Measurements from ENCODE around the gene PARP16.
A peak's percentile ranks its signal among the peaks of the same experiment; 100 is the strongest.
"Not testable (repeated sequence)": the region's sequence is repeated elsewhere in the genome, so short reads cannot be mapped to it uniquely, and the experiment has no call there.

Gene PARP16

DNA sequence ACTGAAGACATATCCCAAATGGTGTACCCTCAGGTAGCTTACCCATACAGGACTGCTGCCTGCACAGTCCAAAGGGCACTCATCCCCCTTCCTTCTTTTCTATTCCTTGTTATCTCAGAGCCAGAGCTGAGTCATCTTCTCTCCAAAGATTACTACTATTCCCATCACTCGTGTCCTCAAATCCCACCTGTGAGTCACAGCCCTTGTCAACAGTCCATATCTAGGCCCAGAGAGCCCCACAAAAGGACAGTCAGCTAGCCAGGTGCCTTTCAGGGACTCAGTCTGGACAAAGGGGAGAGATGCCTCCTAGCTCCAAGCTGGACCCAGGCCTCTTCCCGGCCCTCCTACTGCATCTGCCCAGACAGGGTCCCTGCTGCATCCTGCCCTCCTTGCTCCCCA lies 11.0 kb downstream of the PARP16 start:
- no peak for DNase-seq (ENCODE audit: low read depth in 2 of 2)

DNA sequence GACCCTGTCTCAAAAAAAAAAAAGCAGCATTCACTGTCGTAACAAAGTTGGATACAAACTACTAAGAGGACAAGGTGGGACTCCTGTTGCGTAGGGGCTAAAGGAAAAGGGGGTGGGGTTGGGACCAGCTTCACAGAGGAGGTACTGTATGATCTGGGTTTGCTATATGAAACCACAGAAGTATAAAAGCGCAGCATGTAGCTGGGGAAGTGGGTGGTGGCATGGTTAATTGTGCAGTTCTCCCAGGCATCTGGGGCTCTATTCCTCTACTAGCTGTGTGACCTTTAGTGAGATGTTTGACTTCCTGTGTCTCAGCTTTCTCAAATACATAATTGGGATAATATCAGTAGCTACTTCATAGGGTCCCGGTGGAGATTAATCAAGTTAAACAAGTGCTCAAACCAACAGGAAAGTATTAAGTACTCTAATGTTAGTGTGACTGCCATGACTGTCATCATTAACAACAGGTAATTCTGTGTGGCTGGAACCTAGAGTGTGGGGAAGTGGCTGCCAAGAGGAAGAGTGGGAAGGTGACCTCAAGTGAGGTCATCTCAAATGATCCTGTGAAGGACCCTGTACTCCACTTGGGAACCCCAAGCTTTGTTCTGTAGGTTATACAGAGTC lies 11.5 kb downstream of the PARP16 start:
- DNase-seq (ENCODE audit: low read depth in 2 of 2), result no peak

DNA sequence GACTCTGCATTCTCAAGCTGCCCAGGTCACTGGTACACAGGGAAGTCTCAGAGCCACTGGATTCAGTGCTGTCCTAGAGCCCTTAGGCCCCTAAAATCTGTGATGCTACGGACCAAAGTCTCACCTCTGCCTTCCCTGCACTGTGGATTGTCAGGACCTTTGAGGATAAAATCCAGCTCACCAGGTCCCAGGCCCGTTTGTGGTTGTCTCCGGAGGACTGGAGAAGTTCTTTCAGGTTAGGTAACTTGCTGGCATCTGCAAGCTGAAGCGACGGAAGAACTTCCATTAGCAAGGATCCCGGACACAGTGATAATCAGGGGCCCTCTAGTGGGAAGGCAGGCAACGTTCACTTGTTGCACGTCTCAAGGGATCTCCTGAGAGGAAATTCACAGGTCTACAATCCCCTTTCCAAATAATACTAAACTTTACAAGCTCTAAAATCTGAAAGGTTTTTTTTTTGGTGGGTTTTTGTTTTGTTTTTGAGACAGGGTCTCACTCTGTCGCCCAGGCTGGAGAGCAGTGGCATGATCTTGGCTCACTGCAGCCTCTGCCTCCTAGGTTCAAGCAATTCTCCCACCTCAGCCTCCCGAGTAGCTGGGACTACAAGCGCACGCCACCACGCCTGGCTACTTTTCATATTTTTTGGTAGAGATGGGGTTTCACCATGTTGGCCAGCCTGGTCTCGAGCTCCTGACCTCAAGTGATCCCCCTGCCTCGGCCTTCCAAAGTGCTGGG lies 15.7 kb downstream of the PARP16 start:
- not testable (repeated sequence) for DNase-seq (ENCODE audit: low read depth in 2 of 2)

DNA sequence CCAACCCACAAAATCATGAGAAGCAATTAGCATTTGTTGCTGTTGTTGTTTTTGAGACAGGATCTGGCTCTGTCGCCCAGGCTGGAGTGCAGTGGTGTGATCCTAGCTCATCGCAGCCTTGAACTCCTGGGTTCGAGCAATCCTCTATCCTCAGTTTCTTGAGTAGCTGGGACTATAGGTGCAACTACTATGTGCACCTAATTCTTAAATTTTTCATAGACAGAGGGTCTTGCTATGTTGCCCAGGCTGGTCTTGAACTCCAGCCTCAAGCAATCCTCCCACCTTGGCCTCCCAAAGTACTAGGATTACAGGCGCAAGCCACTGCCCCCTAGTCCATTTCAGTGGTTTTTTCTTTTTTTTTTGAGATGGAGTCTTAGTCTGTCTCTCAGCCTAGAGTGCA lies 18.3 kb downstream of the PARP16 start:
- no peak for DNase-seq (ENCODE audit: low read depth in 2 of 2)

DNA sequence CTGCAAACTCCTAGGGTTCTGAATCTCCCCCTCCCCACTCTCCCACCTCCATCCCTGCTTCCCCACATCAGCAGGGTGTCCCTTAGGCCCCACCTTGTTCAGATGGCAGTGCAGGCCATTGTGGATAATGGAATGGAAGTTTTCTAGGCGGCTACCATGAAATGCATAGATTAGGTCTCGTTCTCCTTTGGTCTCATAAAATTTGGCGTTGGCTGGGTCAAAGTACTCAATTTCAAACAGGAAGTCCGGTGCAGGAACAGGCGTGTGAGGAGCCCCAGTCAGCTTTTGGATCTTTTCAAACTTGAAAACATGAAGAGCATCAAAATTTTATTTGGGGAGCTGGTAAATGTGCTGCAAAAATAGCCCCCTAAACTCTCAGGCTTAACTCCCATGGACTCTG lies 20.2 kb downstream of the PARP16 start:
- DNase-seq (ENCODE audit: low read depth in 2 of 2), result no peak

DNA sequence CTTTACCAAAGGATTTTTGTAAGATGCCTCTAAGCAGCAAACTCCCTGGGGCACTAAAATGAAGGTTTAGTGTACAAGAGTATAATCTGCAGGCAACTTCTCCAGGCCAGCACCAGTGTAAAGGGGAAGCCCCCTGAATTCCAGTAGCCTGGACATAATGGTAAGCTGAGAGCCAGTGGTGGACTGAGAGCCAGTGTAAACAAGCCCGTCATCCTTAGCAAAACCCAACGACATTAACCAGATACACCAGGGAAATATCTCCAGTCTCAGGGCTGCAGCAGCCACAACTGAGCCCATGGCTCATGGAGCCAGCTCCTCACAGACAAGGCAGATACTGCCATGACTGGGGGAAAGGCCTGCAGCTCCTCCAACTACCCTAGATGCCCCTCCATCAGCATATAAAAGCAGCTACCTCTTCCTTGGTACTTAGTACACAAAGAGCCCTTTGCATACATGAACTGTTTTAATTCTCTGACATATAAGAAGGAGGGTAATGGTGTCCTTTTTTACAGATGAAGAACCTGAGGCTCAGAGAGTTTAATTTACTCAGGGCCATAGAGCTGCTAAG lies 21.7 kb downstream of the PARP16 start:
- DNase-seq (ENCODE audit: low read depth in 2 of 2), result no peak

DNA sequence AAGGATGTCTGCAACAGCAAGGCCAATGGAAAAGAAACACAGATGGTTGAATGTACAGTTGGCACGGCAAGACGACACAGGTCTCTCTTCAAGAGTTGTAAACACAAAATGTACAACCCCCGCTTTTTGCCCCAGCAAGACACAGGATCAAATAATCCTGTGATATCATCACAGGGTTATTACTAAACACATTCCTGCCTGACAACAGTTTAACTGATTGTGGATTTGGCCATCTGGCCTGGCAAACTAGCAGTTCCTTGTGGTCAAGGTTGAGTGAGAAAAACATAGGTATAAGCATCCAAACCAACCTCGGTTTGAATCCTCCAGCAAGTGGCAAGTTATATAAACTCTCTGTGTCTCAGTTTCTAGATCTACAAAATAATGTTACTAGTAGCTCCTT lies 23.4 kb downstream of the PARP16 start:
- DNase-seq (ENCODE audit: low read depth in 2 of 2), result no peak

DNA sequence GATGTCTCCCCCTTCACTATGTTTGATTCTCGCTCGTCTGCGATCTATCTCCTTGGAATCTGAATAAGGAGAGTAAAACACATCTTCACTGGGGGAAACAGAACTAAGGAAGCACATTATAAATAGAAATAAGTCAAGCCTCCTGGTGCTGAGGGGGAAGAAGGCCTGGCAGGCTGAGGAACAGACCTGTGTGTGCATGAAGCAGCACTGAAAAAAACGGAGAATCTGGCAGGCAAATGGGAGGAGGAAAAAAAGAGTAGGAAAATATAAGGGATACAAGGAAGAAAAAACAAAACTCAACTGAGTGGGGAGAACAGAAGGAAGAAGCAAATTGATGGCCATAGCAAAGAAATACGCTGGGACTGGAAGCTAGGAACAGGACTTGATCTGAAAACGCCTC lies 25.7 kb downstream of the PARP16 start:
- no peak for DNase-seq (ENCODE audit: low read depth in 2 of 2)

DNA sequence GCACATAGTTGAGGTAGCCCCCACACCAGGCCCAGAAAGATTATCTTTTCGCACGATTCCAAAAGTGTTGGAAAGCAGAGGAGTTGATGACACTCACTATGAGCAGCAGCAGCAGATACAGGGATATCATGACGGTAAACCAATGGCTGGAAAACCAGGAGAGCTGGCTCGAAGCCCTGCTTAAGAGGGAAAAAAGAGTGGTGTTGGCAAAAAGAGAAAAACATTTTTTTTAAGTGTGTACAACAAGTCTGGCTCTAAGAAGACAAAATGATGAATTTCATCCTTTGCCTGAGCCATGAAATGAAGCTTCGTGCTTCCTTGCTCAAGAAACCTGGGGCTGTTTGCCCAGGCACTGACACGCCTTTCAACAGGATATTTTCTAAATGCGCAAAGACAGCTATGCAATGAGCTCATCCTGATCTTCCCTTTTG lies 27.3 kb downstream of the PARP16 start:
- no peak for DNase-seq (ENCODE audit: low read depth in 2 of 2)

DNA sequence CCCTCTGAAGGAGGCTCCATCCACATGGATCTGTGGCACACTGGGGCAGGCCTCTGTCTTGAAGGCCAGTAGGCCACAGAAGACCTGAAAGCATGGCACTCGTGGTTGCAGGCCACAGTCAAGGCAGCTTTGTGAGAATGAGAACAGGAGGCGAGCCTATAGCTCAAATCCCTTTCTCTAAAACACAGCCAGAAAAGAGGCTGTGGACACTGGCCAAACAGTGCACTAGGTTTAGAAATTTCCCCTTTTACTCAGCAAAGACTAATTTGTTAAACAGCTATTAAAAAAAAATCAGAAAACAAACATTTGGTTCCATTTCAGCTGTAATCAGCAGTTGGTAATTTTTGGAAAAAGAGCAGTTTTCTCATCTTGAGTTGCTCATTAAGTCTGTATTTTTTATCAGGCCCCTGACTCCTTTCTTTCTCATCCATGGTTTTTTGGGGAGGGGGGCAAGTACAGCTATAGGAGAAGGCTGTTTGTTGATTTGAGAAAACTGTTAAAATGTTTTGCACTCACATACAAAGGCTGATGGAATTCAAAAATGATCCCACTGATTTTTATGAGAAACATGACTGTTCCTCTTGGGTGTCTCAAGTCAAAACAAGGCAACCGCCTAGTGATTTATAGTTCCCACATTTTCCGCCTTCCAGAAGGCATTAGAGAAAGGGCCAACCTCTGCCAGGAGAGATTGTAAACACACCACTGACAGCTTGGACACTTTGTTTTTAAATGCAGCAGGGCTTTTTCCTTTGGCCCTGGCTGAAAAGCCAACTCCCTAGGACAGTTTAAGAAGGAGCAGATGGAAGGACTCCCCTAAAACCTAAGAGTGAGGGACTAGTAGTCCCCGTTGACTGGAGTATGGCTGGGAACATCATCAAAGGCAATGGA lies 28.1 kb downstream of the PARP16 start:
- no peak for DNase-seq (ENCODE audit: low read depth in 2 of 2)

DNA sequence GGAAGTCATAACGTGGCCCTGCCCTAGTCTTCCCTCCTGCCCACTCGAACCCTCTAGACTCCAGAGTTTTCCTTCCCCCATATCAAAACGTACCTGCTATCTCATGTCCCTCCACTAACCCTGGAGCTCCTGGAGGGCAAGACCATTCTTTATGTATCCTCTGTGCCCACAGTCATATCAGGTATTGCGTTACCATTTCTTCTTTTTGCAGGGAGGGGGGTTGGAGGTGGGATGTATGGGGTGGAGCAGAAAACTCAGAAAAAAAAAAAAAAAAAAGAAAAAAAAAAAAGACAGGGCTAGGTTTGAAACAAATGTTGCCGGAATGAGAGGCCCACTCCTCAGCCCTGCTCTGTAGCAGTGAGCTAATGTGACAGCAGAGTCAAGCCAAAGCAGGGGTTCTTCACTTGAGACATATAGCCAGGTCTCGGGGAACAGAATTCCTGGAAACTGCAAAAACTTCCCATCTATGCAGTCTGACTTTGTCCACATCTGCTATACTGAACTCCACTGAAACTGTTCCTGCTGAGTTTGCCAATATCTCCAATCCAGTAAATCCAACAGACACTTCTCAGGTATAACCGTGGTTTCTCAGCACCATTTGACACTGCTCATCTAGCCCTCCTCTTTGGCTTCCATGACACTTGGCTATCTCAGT lies 31.1 kb downstream of the PARP16 start:
- no peak for DNase-seq (ENCODE audit: low read depth in 2 of 2)

DNA sequence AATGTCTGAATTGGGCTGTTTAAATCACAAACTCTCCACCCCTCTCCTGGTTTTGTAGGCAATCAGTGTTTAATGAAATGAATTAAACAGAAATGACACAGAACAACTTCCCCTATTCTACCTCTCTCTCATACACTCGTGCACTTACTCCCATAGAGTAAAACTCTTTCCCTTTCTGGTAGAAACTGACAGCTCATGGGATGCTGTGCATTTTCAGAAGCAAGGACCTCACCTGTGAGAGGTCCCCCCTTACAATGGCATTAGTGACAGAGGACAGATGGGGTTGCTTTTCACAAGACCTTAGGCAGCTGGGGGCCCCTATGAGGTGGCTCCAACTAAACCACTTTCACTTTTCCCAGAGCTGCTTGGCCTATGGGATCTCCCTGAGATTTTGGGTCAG lies 31.9 kb downstream of the PARP16 start:
- no peak for DNase-seq (ENCODE audit: low read depth in 2 of 2)

DNA sequence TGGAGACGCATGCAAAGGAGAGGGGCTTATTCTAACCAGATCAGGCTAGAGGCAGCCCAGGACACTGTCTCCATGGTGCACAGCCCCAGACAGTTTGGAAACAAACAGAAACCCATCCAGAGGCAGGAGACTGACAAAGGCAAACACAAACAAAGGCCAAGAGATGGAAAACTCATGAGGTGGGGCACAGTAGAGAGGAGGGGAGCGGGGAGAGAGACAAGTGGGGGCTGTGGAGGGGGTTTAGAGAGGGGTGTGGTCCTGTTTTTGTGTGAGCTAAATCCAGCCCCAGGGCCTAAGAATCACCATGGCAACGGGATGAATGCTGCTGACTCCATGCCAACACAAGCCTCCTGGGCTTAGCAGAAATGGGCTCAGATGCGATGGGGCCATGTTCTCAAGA lies 32.3 kb downstream of the PARP16 start:
- DNase-seq (ENCODE audit: low read depth in 2 of 2), result no peak

DNA sequence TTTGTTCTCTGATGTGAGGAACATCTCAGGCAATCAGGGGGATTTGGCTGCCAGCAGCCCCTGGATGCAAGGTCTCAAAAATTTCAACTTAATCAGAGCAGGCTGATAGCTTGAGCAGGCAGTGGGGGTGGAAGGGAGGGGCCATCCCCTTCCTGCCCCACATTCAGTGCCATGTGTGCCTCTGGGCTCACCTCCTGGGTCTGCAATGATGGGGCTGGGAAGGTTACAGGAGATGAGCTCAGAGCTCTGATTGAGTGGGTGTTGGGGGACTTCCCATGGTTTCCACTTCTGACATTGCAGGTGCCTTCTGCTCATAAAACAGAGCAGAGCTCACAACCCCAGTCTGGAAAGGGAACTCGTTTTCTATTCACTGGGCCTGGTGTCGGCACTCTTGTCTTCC lies 37.0 kb downstream of the PARP16 start:
- DNase-seq (ENCODE audit: low read depth in 2 of 2), result peak; percentile 67 to 68

DNA sequence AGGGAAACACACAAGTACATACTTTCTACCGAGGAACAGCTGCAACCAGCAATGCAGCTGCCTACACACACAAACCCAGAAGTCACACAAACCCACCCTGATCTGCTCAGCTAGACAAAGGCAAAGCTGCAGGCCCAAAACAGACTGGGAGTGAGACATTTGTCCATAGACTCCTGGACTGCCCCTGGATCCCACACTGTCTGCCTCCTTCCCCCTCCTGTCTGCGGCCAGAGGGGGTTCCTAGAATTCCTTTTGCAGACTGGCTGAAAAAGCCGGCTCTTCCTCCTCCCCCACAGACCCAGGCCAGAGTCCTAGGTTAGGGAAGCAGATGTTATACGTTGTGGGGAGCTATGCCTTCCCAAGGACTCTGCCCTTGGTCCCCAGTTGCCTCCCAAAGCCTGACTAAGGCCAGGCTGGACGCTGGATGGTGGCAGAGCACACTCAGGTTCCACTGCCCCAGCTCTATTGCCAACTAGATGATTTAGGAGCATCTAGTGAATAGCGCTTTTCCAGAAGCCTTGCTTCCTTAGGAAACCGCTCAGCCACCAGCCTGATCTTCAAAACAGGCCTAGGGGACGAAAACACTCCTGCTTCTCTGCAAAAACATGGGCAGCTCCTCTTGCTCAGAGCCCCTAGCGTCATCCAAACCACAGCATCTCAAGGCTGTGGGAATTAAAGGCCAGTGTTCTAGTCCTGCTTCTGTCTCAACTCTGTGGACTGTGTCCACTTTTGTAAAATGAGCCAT lies 38.0 kb downstream of the PARP16 start:
- DNase-seq (ENCODE audit: low read depth in 2 of 2), result no peak

DNA sequence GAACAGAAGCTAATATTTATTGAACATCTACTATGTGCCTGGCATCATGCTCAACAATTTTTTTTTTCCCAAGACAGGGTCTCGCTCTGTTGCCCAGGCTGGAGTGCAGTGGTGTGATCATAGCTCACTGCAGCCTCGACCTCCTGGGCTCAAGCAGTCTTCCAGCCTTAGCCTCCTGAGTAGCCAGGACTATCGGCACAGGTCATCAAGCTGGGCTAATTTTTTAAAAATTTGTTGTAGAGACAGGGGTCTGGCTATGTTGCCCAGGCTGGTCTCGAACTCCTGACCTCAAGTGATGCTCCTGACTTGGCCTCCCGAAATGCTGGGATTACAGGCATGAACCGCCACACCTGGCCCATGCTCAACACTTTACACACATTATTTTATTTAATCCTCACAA lies 39.7 kb downstream of the PARP16 start:
- DNase-seq (ENCODE audit: low read depth in 2 of 2), result no peak

DNA sequence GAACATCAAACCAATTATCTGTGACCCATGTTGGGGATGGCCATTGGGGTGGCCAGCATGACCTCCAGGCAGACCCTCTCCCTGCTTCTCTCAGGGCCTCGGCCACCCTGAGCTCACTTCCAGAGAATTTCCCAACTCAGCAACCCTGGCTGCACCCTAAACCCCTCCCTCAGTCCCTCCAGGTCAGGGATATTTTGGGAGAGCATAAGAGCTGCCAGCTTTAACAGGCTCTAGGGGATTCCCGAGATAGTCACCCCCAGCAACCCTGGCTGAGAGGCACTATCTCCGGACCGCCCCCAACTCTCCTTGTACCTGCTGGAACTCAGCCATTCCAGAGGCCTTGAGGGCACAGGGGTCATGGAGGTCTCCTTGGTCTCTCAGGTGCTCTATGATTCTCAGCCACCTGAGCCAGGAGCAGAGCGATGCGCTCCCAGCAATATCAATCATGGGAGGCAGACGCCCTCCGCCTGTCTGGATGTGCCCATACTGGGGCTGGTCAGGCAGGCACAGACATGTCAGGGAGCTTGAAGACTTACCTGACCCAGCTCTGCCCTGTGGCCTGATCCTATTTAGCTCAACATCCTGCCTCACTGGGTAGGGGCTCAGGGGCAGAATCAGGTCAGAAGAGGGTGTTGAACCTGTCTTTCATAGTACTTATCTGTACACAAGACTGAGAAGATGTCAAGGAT lies 40.5 kb downstream of the PARP16 start:
- DNase-seq (ENCODE audit: low read depth in 2 of 2), result no peak

DNA sequence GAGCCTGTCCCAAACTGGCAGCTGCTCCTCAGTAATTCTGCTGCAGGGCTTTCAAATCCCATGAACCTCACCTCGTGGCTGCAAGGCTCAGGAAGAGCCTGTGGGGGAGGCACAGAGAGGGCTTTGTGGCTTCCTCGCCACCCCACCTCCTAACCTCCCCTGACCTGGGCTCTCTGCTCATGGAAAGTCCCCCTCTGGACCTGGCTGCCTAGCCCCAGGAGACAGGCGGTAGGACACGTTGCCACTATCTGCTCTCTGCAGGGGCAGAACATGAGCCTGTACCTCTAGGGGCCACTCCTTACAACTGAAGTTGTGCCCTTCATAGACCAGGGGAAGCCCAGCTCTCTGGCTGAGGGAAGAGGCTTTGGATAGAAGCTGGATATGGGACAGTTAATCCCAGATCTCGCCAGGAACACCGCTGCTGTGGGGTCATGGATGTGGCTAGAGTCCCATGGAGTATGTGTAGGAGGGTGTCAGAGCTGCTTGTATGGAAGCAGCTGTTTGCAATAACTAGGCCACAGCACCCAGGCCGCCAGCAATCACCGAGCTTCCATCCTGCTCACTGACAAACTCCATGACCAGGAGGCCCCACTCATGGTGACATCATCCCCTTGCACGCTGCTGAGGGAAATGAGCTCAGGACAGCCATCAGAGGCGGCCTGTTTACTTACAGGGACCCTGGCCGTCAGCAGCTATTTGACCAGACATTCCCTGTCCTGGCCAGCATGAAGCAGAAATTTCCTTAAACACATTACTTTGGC lies 41.4 kb downstream of the PARP16 start:
- no peak for DNase-seq (ENCODE audit: low read depth in 2 of 2)

DNA sequence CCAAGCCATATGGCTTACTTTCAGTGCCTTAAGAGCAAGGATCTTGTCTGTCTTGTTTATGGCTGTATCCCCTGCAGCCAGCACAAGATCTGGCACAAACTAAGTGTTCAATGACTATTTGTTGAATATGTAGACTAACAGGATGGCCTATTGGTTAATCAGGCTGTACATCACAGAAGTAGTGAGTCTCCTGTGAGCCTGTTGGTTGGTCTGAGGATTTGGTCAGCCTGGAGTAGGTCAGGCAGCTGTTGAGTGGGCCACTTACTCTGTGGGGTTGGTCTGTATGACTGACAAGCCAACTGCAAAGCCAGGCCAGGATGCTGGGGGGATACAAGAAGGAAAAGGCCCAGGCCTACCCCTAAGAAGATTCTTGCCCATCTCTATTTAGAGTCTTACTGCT lies 42.0 kb downstream of the PARP16 start:
- no peak for DNase-seq (ENCODE audit: low read depth in 2 of 2)

DNA sequence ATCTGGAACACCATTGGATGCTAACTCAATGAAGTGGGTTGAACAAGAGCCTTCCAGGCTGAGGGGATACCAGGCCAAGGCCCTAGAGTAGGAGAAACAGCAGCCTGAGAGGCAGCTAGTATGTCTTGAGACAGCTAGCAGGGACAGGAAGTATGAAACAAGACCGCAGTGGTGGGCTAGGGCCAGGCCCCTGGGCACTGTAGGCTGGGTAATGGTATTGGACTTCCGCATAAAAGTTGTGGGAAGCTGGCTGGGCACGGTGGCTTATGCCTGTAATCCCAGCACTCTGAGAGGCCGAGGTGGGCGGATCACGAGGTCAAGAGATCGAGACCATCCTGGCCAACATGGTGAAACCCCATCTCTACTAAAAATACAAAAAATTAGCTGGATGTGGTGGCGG lies 50.2 kb downstream of the PARP16 start:
- not testable (repeated sequence) for DNase-seq (ENCODE audit: low read depth in 2 of 2)

Data from stimulated activated CD8-positive, alpha-beta memory T cell treated with anti-CD3 and anti-CD28 coated beads, Interleukin-15, amount 100 ng/mL, for 48 hours (primary cell).